NOMO-1 treated with dmso at 0.1 percent for 144 hours (cell line): ENCODE data around the gene CUX1.

ENCODE experiments used
- DNase-seq: peaks from one replicate; lab custom pipeline; 2025; ENCODE audit not compliant: unreplicated experiment; lab: John Stamatoyannopoulos, UW

Gene CUX1

GRCh38 chr7:102089175-102090098, 272.0 kb downstream of the CUX1 start:
- no peak for DNase-seq

- no peak for DNase-seq
Observed at GRCh38 chr7:102093599-102094315, 276.3 kb downstream of the CUX1 start.

GRCh38 chr7:102094316-102094650, 276.9 kb downstream of the CUX1 start:
- no peak for DNase-seq

- no peak for DNase-seq
Observed at GRCh38 chr7:102095321-102096011, 278.0 kb downstream of the CUX1 start.

GRCh38 chr7:102096012-102096332, 278.5 kb downstream of the CUX1 start:
- no peak for DNase-seq

GRCh38 chr7:102096706-102097427, 279.4 kb downstream of the CUX1 start:
- DNase-seq = no peak

GRCh38 chr7:102097601-102098161, 280.3 kb downstream of the CUX1 start:
- DNase-seq = no peak

GRCh38 chr7:102098986-102099385, 281.6 kb downstream of the CUX1 start:
- DNase-seq = no peak

- no peak for DNase-seq
Observed at GRCh38 chr7:102099474-102099873, 282.0 kb downstream of the CUX1 start.

- no peak for DNase-seq
Observed at GRCh38 chr7:102101111-102101551, 283.7 kb downstream of the CUX1 start.

GRCh38 chr7:102101926-102102325, 284.5 kb downstream of the CUX1 start:
- DNase-seq = no peak

GRCh38 chr7:102103027-102103372, 285.6 kb downstream of the CUX1 start:
- DNase-seq = no peak

GRCh38 chr7:102104245-102104644, 286.8 kb downstream of the CUX1 start:
- DNase-seq = no peak

GRCh38 chr7:102106625-102107024, 289.2 kb downstream of the CUX1 start:
- no peak for DNase-seq

- no peak for DNase-seq
Observed at GRCh38 chr7:102107474-102108104, 290.2 kb downstream of the CUX1 start.

GRCh38 chr7:102111061-102112041, 293.9 kb downstream of the CUX1 start:
- DNase-seq = no peak

- no peak for DNase-seq
Observed at GRCh38 chr7:102115181-102115580, 297.8 kb downstream of the CUX1 start.

GRCh38 chr7:102115931-102116330, 298.5 kb downstream of the CUX1 start:
- no peak for DNase-seq

- no peak for DNase-seq
Observed at GRCh38 chr7:102117743-102118142, 300.3 kb downstream of the CUX1 start.
